ENCODE results near the gene SRPRA. TPM values are rescaled to one million over a fixed set of nuclear protein-coding genes. Genes with fewer than 3 reads are reported as not detected.

Gene SRPRA
- total and polyA plus RNA-seq, 2 donors (not counting 1 experiment from before 2014, with no cell fraction given), result 52.8 to 134 TPM

DNA sequence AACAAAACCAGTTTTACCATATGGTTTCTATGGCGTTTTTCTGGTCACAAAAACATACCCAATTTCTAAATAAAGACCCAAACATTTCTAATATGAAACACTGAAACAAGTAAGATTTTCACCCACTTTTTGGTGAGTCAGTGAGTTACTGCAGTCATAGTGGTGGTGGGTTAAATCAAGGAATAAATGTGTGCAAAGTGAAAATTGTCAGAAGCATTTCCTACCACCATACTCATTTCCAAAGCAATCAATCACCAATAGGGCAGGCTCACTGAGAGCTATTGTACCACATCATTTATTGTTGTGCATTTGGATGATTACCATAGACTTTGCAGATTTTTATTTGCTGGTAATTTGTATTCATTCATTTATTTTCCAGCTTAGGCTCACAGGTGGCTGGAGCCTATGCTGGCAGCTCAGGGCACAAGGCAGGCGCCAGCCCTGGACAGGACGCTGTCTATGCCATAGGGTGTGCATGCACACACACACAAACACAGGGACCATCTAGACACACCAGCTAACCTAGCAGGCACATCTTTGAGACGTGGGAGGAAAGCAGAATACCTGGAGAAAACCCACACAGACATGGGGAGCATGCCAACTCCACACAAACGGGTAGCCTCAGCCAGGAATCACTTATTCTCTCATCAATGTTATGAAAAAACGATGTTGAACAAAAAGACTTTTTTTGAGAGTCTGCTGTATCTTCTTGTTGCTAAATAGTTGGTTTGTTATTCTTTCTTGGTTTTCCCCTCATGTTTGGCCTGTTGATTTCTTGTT lies 52.0 kb downstream of the SRPRA start:
- Histone ChIP-seq H3K27ac (ENCODE audit: insufficient read depth, low read length) (no peak overlapping the region), H3K4me3 (replicated peaks in 1 of 4; ENCODE audit: control extremely low read depth in 1 of 4, insufficient read depth in 1 of 4, low read depth in 3 of 4, low read length in 4 of 4) (no peak overlapping the region), H2AFZ (ENCODE audit: low read length) (no peak overlapping the region), H3K36me3 (ENCODE audit: control insufficient read depth, insufficient read depth, low read length) (no peaks in the 10 kb centered on the region), H3K4me1 (ENCODE audit: control insufficient read depth, extremely low read depth, insufficient read depth, low read length) (no peaks in the 10 kb centered on the region), H3K9me3 (ENCODE audit: control insufficient read depth, insufficient read depth, low read depth, low read length) (no peaks in the 10 kb centered on the region), H3K27me3 (ENCODE audit: control insufficient read depth, insufficient read depth, low read length) (no peaks in the 10 kb centered on the region), H3K9ac (ENCODE audit: insufficient read depth, low read length) (no peak overlapping the region), H4K20me1 (ENCODE audit: control insufficient read depth, extremely low read depth, insufficient read depth, low read length) (no peaks in the 10 kb centered on the region), H3K79me2 (ENCODE audit: control insufficient read depth, insufficient read depth, low read length) (peaks cover 26% of the 10 kb centered on the region), H3K4me2 (ENCODE audit: extremely low read depth, insufficient read depth, low read length) (no peak overlapping the region)
- no peak for TF ChIP-seq EZH2 (IDR thresholded peaks at IDR 0.05; ENCODE audit: low read length, missing control alignments)
- TF ChIP-seq, protein P1, sequence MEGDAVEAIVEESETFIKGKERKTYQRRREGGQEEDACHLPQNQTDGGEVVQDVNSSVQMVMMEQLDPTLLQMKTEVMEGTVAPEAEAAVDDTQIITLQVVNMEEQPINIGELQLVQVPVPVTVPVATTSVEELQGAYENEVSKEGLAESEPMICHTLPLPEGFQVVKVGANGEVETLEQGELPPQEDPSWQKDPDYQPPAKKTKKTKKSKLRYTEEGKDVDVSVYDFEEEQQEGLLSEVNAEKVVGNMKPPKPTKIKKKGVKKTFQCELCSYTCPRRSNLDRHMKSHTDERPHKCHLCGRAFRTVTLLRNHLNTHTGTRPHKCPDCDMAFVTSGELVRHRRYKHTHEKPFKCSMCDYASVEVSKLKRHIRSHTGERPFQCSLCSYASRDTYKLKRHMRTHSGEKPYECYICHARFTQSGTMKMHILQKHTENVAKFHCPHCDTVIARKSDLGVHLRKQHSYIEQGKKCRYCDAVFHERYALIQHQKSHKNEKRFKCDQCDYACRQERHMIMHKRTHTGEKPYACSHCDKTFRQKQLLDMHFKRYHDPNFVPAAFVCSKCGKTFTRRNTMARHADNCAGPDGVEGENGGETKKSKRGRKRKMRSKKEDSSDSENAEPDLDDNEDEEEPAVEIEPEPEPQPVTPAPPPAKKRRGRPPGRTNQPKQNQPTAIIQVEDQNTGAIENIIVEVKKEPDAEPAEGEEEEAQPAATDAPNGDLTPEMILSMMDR (conservative IDR thresholded peaks at IDR 0.05 in 1 of 2, IDR thresholded peaks at IDR 0.05 in 1 of 2; ENCODE audit: low read depth in 1 of 2, low read length in 2 of 2), result no peak
- no peak for DNase-seq (ENCODE audit: low read depth in 2 of 2)

DNA sequence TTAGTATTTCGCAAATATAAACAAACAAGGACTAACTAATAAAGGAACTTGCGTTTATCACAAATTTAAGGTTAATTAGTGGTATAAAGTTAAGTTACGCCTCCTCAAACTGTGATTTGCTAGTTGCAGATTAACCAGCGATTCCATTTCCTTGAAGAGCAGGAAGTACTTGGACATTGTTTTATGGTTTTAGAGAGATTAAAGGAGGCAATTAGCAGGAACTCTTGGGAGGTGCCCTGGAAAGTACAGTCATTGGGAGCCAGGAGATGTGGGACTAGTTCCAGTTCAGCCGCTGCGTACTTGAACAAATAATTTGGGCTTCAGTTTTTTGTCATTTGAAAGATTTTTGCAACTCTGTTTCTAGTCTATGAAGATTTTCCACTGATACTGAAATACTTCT lies 53.9 kb downstream of the SRPRA start:
- no peak for TF ChIP-seq EZH2 (IDR thresholded peaks at IDR 0.05; ENCODE audit: low read length, missing control alignments)
- TF ChIP-seq, protein P1 (conservative IDR thresholded peaks at IDR 0.05 in 1 of 2, IDR thresholded peaks at IDR 0.05 in 1 of 2; ENCODE audit: low read depth in 1 of 2, low read length in 2 of 2), result no peak
- Histone ChIP-seq H2AFZ (ENCODE audit: low read length) (no peak overlapping the region), H3K4me2 (ENCODE audit: extremely low read depth, insufficient read depth, low read length) (no peak overlapping the region), H3K4me1 (ENCODE audit: control insufficient read depth, extremely low read depth, insufficient read depth, low read length) (no peaks in the 10 kb centered on the region), H3K27ac (ENCODE audit: insufficient read depth, low read length) (no peak overlapping the region), H3K36me3 (ENCODE audit: control insufficient read depth, insufficient read depth, low read length) (no peaks in the 10 kb centered on the region), H3K4me3 (replicated peaks in 1 of 4; ENCODE audit: control extremely low read depth in 1 of 4, insufficient read depth in 1 of 4, low read depth in 3 of 4, low read length in 4 of 4) (no peak overlapping the region), H3K27me3 (ENCODE audit: control insufficient read depth, insufficient read depth, low read length) (no peaks in the 10 kb centered on the region), H3K9me3 (ENCODE audit: control insufficient read depth, insufficient read depth, low read depth, low read length) (no peaks in the 10 kb centered on the region), H3K79me2 (ENCODE audit: control insufficient read depth, insufficient read depth, low read length) (peaks cover 27% of the 10 kb centered on the region), H4K20me1 (ENCODE audit: control insufficient read depth, extremely low read depth, insufficient read depth, low read length) (no peaks in the 10 kb centered on the region), H3K9ac (ENCODE audit: insufficient read depth, low read length) (no peak overlapping the region)
- no peak for DNase-seq (ENCODE audit: low read depth in 2 of 2)

DNA sequence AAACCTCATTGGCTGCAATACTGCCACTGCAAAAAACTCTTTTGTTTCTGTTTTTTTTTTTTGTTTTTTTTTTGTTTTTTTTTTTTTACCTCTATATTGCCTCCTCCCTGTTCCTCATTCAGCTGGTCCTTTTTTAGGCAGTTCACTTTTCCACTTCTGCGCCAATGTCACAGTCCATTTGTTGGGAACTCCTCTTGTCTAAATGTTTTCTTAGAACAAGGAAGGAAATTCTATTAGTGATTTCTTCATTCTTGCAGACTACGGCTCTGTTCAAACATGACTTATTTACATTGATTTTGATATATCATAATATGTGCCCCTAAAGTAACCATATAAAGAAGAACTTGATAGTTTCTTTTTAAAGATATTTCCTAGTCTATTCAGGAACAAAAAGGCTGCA lies 54.3 kb downstream of the SRPRA start:
- H3K4me3 ChIP-seq (replicated peaks in 1 of 4; ENCODE audit: control extremely low read depth in 1 of 4, insufficient read depth in 1 of 4, low read depth in 3 of 4, low read length in 4 of 4), result no peak overlapping the region
- H3K4me2 ChIP-seq (ENCODE audit: extremely low read depth, insufficient read depth, low read length), result no peak overlapping the region
- H3K27me3 ChIP-seq (ENCODE audit: control insufficient read depth, insufficient read depth, low read length), result no peaks in the 10 kb centered on the region
- no peaks in the 10 kb centered on the region for H4K20me1 ChIP-seq (ENCODE audit: control insufficient read depth, extremely low read depth, insufficient read depth, low read length)
- H3K9ac ChIP-seq (ENCODE audit: insufficient read depth, low read length), result no peak overlapping the region
- H3K9me3 ChIP-seq (ENCODE audit: control insufficient read depth, insufficient read depth, low read depth, low read length), result no peaks in the 10 kb centered on the region
- no peaks in the 10 kb centered on the region for H3K4me1 ChIP-seq (ENCODE audit: control insufficient read depth, extremely low read depth, insufficient read depth, low read length)
- DNase-seq (ENCODE audit: low read depth in 2 of 2), result no peak
- no peak overlapping the region for H2AFZ ChIP-seq (ENCODE audit: low read length)
- peaks cover 25% of the 10 kb centered on the region for H3K79me2 ChIP-seq (ENCODE audit: control insufficient read depth, insufficient read depth, low read length)
- H3K36me3 ChIP-seq (ENCODE audit: control insufficient read depth, insufficient read depth, low read length), result no peaks in the 10 kb centered on the region
- no peak overlapping the region for H3K27ac ChIP-seq (ENCODE audit: insufficient read depth, low read length)
- no peak for TF ChIP-seq EZH2 (IDR thresholded peaks at IDR 0.05; ENCODE audit: low read length, missing control alignments)
- TF ChIP-seq, protein P1 (conservative IDR thresholded peaks at IDR 0.05 in 1 of 2, IDR thresholded peaks at IDR 0.05 in 1 of 2; ENCODE audit: low read depth in 1 of 2, low read length in 2 of 2), result no peak

Other genes with a start within 250 kb of the SRPRA start
- 10.3 and 10.7 TPM in 2 replicates for gene CDON, start 206.0 kb downstream of the SRPRA start, total RNA-seq
- 2.3 and 10.7 TPM in 2 replicates for gene CDON, start 206.0 kb downstream of the SRPRA start, polyA plus RNA-seq
- 26.9 and 28.2 TPM in 2 replicates for gene RPUSD4, start 57.2 kb downstream of the SRPRA start, total RNA-seq
- 16.3 and 19.6 TPM in 2 replicates for gene RPUSD4, start 57.2 kb downstream of the SRPRA start, polyA plus RNA-seq
- gene FAM118B, start 57.1 kb downstream of the SRPRA start, total RNA-seq, result 18.7 and 21.0 TPM in 2 replicates
- gene FAM118B, start 57.1 kb downstream of the SRPRA start, polyA plus RNA-seq, result 27.5 and 30.3 TPM in 2 replicates
- gene FOXRED1, start 259 bp upstream of the SRPRA start, total RNA-seq, result 8.7 and 8.8 TPM in 2 replicates
- gene FOXRED1, start 259 bp upstream of the SRPRA start, polyA plus RNA-seq, result 8.6 and 20.4 TPM in 2 replicates
- gene TIRAP, start 14.2 kb upstream of the SRPRA start, total RNA-seq, result 3.3 and 4.8 TPM in 2 replicates
- 5.1 and 5.4 TPM in 2 replicates for gene TIRAP, start 14.2 kb upstream of the SRPRA start, polyA plus RNA-seq
- 9.8 and 13.0 TPM in 2 replicates for gene DCPS, start 35.2 kb upstream of the SRPRA start, total RNA-seq
- 22.7 and 40.8 TPM in 2 replicates for gene DCPS, start 35.2 kb upstream of the SRPRA start, polyA plus RNA-seq
- 25.2 and 36.8 TPM in 2 replicates for gene ST3GAL4, start 86.8 kb upstream of the SRPRA start, total RNA-seq
- 16.7 and 24.8 TPM in 2 replicates for gene ST3GAL4, start 86.8 kb upstream of the SRPRA start, polyA plus RNA-seq